Pulmonary artery endothelial cell (primary cell): Measurements from ENCODE around the gene BHMT2. TPM values are rescaled to one million over a fixed set of nuclear protein-coding genes. Genes with fewer than 3 reads are reported as not detected.

Experiments
- DNase-seq: peaks from one replicate; pipeline ENCODE4 v3.0.0-alpha.2; 2011; ENCODE audit warnings: low read depth, low spot score
- total RNA-seq: library from RNA; depleted of rRNA; stranded (reverse); fragments of >200 nt; gene quantifications from 2 replicates; pipeline ENCODE4 v1.2.3, GENCODE V29; 2014

Gene BHMT2
- total RNA-seq, 1 donor from 2014 or later: 0.13 TPM

DNA sequence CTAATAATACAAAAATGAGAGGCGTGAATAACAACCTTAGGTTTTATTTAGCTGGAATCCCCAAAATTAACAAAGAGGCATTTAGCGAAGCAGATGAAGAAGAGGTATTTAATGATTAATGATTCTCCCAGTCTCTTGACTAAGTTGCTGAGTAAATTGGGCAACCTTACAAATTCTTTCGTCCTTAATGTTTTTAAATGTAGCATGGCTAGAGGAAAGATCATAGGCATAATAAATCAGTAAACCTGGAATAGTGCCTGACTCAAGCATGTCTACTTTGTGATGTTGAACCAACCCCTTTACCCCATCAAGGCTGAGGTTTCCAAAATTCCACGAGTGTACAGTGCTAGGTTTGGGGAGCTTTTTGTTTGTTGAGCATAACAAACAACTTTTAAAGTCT is 49.9 kb downstream of the BHMT2 start:
- DNase-seq: no peak

DNA sequence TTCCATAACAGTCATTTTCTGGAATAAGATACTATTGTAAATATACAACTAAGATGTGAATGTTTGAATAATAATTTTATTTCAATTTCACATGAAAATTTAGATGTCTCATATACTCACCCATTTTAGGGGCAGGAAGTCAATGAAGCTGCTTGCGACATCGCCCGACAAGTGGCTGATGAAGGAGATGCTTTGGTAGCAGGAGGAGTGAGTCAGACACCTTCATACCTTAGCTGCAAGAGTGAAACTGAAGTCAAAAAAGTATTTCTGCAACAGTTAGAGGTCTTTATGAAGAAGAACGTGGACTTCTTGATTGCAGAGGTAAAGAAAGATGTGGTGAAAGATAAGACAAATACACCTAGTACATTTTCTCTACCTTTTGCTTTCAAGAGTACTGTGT is 50.7 kb downstream of the BHMT2 start:
- DNase-seq: no peak

DNA sequence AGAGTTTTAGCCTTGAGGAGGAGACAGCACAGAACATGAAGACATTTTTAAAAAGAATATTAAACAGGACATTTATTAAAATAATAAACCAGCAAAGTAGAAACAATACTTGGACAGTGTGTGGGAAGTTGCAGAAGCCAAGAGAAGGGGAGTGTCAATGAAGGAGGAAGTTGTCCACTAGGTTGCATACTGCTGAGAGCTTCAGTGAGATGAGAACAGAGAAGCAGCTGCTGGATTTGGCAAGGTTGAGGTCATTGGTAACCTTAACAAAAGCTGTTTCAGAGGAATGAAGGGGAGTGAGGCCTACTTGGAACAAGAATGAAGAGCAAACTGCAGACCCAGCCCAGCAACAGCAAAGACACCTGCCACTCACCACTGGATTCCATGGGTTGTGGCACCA is 53.4 kb downstream of the BHMT2 start:
- DNase-seq: no peak

DNA sequence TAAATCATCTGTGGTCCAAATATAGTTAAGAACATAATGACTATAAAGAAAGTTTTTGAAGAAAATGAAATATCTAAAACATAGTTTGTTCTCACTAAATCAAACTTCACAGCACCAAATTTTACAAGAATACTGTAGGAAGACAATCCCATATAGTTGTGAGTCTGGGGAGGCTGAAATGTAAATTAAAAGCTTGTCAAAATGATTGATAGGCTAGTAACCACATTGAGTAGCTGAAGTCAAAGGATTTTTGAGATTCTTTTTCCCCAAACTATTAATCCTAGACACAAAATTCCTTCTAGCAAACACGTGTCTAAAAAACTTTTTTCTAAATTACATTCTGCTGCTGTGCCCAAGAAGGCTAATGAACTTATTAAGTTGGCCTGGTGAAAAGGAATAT is 55.0 kb downstream of the BHMT2 start:
- DNase-seq: no peak

DNA sequence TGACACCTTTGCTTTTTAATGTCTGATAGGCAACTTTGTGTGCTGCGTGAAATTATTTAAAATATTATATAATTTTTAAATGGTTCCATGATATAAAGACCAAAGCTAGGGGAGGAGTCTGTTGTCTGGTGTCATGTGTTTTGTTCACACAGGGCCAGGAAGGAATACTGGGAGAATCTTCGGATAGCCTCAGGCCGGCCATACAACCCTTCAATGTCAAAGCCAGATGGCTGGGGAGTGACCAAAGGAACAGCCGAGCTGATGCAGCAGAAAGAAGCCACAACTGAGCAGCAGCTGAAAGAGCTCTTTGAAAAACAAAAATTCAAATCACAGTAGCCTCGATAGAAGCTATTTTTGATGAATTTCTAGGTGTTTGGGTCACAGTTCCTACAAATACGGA is 61.2 kb downstream of the BHMT2 start:
- no peak for DNase-seq

DNA sequence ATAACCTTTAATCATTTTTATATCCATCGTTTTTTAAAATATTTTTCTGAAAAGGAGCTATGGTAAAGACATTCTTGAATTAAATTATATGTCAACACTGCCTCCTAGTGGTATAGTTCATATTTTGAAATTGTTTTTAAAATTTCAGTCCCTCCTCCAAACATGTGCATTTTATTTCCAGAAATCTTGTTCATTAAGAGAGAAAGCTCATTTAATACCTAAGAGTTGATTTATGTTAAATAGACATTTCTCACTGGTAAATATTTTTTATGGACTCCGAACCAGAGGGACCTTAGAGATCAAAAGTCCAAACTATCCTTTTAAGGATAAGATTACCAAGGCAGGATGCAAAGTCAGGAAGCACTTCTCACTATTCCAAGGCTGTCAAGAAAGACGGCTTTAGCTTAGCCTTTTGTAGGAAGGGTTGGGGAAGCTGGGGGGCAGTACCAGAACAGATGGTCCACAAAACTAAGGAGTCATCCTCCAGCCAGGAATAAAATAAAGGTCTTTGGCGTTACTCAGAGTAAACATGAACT is 63.6 kb downstream of the BHMT2 start:
- DNase-seq: no peak

DNA sequence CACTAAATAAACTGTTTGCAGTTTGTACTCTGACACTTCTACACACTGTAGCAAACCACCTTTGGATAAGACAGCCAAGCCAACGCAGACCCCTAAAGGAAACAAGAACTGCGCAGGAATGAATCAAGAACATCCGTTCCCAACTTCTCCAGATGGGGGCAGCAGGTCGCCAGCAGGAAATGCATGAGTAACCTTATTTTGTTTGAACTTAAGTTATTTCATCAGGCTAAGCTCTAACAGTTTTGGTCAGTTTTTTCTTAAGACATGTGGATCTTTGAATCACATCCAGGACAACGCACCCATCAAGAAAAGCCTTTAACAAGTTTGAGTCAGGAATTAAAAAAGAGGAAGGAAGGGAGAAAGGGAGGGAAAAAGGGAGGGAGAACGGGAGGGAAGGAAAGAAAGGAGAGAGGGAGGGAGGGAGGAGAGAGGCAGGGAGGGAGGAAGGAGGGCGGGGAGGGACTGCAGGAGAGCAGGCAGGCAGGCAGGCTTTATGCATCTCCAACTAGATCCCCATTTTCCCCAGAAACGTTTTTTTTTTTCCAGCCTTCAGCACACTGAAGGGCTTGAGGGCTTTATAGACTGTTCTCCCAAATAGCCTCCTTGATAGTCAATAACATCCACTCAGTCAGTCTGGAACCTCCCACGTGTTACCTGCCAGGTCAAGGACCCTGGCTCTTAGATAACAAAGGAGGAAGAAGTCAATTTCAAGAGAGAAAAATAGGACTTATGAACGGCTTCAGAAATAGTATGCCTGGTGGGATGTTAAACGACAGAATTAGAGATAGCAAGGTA is 64.3 kb downstream of the BHMT2 start:
- DNase-seq: peak; percentile 33

DNA sequence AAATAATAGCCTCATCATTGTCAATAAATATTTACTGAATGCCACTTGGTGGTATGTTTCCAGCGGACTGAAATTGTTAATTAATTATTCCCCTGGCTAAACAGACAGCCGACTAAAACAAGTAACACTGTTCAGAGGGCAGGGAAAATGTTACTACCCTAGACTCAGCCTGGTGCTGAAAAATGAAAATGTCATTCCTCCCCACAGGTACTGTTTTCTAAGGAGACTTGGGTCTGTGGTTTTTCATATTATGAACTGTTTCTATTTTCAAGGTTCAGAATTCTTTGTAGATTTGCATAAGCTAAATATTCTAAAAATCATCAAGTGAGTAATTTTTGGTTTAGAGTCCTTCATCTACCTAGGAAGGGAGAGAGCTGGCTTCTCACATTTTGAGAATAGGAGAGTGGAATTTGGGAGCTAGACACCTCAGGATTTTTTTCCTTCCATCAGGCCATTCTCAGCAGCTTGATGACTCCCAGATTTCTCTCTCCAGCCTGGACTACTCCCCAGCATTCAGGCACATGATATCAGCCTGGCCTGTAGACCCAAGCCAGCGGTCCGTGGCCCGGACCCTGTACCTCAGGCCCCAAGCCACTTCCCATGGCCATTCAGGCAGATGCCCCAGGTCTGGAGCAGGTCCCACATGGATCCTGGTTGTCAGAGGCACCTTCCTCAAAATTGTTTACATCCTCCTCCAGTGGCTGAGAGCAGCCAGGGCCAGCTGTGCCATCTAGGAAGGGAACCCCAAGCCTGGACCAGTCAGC is 66.4 kb downstream of the BHMT2 start:
- DNase-seq: no peak

DNA sequence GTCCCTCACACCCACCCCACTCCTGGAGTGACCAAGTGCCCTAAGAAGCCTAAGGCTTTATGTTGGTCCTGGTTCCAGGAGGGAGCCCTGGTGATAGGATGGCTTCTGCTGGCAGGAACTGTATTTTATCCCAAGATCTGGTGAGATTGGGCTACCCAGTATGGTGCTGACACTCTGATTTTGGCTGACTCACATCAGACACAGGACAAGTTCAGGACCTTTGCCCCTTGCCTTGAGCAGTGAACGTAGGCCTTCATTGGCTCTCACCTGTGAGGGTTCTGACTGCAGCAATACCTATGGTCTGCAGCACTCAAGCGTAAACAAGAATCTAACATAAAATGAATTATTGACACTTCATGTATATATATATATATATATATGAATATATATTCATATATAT is 67.1 kb downstream of the BHMT2 start:
- no peak for DNase-seq

Other genes starting within 250 kb of the BHMT2 start
- 10.4 and 15.3 TPM in 2 replicates for gene ARSB, start 84.5 kb upstream of the BHMT2 start, total RNA-seq
- gene DMGDH, start 93 bp upstream of the BHMT2 start, total RNA-seq: 0.20 and 0.25 TPM in 2 replicates
- gene BHMT, start 42.0 kb downstream of the BHMT2 start, total RNA-seq: not detected in 2 replicates
- gene JMY, start 166.4 kb downstream of the BHMT2 start, total RNA-seq: 8.9 and 10.7 TPM in 2 replicates